ENCODE measurements around the gene ABTB2.
"Not testable (repeated sequence)": the region's sequence is repeated elsewhere in the genome, so short reads cannot be mapped to it uniquely, and the experiment has no call there.

ABTB2 gene

GRCh38 chr11:34181856-34182405, 175.9 kb downstream of the ABTB2 start:
- no peak for DNase-seq

DNA sequence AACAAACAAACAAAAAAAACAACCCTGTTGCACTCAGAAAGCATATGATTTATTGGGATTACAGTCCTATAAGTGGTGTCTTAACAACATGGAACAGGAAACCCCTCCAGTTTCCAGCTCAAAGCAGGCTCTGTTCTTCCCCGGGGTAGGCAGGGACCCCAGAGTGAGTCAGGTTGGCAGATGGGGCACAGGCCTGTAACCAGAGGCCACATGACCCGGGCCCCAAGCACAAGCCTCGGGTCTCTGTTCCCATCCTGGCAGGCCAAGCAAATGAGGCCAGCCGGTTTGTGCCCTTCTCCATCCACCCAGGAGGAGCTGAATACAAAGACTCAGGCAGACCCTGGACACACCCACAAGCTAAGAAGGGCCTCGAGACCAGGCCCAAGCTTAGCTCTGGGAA, 176.6 kb downstream of the ABTB2 start:
- DNase-seq = no peak

- not testable (repeated sequence) for DNase-seq
Observed at GRCh38 chr11:34180814-34181165, 177.0 kb downstream of the ABTB2 start.

- no peak for DNase-seq
Observed at GRCh38 chr11:34180040-34180813, 177.6 kb downstream of the ABTB2 start.

GRCh38 chr11:34179026-34179675, 178.7 kb downstream of the ABTB2 start:
- no peak for DNase-seq

DNA sequence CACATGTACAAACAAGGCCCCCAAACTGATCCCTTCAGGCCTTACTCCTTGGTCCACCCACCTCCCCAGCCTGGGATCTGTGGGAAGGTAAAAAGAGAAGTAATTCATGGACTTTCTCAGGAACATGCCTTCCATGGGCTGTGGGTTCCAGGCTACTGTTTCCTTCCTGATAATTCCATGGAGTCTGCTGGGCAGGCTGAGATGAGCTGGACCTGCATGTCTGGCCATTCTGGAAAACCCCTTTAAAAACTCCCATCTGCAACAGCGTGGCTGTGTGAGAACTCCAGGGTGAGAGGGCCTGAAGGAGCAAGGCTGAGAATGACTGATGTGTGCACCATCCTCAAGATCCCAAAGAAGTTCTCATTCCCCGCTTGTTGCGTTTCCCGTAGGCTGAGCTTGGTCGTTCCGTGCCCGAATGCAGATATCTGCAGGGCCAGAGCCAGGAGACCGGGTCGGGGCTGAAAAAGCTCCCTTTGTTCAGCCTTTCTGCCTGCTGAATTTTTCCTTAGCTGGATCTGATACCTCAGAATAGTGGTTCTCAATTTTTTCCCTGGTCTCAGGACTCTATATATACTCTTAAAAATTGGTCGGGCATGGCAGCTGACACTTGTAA, 179.5 kb downstream of the ABTB2 start:
- DNase-seq = no peak

DNA sequence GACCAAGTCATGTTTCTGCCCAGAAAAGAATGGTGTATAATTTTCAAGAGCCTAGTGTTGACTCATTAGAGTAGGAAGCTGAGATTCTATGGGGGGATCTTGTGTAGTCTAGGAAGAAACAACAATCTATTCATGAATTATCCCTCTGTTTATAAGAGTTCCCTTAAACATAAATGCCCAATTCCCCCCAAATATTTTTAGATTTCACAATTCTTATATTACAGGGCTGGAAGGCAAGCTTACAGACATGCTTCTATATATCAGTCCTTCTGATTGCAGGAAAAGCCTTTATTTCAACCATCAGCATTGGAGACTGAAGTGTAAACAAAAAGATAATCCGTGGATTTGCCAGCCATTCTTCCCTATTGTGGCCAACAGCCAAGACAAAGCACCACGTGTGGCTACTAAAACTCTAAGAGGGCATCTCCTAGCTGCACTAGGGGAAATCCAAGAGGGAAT, 181.0 kb downstream of the ABTB2 start:
- no peak for DNase-seq

DNA sequence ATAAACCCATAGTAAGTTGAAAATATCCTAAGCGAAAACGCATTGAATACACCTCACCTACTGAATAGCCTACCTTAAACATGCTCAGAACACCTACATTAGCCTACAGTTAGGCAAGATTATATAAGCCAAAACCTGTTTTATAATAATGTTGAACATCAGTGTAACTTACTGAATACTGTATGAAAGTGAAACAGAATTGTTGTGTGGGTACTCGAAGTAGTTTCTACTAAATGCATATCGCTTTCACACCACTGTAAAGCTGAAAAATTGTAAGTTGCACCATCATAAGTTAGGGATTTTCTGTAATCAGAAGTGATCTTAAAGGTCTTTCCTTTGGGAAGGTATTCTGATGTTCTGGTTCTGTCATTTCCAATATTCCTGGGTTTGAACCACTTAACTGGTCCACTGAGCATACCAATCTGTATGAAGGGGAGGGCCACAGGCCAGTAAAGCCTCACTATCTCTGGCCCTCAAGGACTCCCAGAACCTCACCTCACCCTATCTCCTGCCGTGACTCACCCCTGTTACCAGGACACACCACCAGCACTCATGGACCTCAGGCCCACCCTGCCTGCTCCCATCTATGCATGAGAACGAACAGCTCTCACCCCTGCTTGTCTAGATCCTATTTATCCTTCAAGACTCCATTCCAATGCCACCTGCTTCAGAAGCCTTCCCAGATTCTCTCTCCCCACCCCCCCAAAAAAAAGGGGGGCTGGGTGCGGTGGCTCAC, 182.4 kb downstream of the ABTB2 start:
- no peak for DNase-seq

GRCh38 chr11:34174412-34175041, 183.3 kb downstream of the ABTB2 start:
- peak; percentile 24 to 61 for DNase-seq

GRCh38 chr11:34173050-34173449, 184.8 kb downstream of the ABTB2 start:
- no peak for DNase-seq

DNA sequence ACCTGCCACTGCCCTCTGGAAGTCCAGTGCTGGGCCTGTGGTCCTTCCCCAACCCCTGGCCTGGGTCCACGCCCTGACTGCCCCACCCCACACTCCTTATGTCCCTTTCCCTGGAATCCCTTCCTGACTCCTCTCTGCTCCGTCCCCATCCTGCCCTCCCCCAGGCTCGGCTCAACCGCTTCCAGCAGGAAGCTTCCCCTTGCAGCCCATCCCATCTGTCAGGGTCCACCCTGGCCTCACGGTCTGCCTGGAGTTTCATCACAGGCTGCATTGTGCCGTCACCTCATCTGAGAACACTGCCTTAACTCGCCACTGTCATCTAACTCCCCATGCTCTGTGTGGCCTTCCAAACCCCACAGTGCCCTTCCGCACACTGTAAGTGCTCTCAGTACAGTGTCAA, 188.1 kb downstream of the ABTB2 start:
- no peak for DNase-seq

- DNase-seq = no peak
Observed at GRCh38 chr11:34168642-34169420, 189.0 kb downstream of the ABTB2 start.

DNA sequence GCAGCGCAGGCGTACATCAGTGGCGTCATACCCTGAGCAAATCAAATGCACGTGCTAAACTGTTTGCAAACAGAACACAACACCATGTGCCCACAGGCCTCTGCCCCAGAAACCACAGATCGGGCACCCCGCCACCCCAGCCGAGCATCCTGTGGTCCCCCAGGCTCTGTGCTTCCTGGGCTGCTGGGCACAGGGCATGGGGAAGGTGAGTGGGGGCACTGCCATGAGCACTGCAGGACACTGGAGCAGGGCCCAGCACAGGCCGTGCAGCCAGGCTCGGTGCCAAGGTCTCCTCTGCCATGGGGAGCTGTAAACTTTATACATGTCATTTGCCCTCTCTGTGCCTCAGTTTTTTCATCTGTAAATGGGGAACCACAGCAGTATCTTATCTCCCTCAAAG, 189.8 kb downstream of the ABTB2 start:
- DNase-seq = no peak

GRCh38 chr11:34166806-34167740, 190.7 kb downstream of the ABTB2 start:
- no peak for DNase-seq

GRCh38 chr11:34165786-34166555, 191.8 kb downstream of the ABTB2 start:
- no peak for DNase-seq

DNA sequence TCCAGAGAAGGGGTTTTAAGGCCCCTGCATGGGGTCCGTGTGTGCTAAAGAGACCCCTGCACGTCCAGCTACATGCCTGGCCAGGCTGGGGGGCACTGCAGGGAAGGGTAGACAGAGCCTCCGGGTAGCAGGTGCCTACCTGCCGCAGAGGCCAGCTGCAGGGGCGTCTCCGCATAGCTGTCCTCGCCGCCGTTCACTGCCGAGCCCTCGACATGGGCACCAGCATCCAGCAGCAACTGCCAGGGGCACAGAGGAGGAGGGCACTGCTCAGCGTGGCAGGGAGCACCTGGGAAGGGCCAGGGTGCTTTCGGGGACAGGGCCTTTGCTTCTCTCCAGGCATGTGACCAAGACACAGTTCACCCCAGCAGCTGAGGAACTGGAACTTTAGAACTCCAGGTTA, 192.7 kb downstream of the ABTB2 start:
- no peak for DNase-seq

DNA sequence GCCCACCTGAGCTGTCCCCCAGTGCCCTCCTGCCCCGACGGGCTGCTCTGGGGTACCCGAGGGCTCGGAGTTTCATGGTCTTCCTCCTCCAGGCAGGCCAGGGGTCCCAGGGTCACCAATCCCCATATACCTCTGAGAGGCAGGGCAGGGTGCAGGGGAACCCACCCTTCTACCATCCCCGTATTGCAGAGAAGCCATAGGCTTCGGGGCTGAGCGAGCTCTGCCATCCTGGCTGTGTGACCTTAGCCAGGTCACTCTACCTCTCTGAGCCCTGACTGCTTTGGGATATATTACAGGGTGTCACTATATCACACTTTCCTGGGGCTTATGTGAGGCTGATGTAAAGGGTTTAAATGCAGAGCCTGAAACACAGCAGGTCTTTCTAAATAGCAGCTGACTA, 195.0 kb downstream of the ABTB2 start:
- no peak for DNase-seq

GRCh38 chr11:34162493-34162820, 195.4 kb downstream of the ABTB2 start:
- DNase-seq = no peak

GRCh38 chr11:34161812-34162492, 195.9 kb downstream of the ABTB2 start:
- no peak for DNase-seq

Measured in NCI-H187 (cell line).